Colon (tissue), 2 donors: ENCODE measurements around the gene FRY.

ENCODE experiments used
- FAIRE-seq: peaks from 2 replicates; lab custom pipeline; 2012; peaks lifted over from hg19 to GRCh38; lab: Jason Lieb, UNC
- donor health status: control.
- donor health status: control.

Gene FRY

DNA sequence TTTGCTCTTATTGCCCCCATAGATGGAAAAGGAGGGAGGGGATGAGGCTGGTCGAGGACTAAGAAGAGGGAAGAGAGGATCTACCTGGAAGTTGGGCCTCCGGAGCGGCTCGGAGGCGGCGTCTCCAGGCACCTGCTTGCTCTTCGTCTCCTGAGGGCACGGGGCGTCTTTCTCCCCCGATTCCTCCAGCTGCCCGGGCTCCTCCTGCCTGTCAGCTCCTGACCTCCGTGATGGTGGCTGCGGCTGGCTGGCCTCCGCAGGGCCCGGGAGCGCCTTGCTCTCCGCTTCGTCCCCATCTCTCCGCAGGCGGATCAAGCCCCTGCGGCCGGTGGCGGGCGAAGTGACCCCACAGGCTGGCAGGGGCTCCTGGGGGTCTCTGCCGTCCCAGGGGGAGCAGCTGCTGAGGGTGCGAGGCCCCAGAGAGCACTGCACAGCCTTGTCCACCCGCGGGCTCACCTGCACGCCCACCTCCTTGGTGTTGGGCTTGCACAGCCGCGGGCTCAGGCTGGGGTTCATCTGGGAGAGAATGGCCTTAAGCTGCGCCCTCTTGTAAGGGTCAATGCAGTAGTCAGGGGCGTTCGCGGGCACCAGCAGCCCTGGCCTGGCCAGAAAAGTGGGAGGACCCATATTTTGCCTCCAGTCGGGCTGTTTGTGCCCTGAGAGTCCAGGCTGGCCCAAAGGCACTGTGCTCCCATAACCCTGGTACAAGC, 279.8 kb downstream of the FRY start:
- no peak for FAIRE-seq

DNA sequence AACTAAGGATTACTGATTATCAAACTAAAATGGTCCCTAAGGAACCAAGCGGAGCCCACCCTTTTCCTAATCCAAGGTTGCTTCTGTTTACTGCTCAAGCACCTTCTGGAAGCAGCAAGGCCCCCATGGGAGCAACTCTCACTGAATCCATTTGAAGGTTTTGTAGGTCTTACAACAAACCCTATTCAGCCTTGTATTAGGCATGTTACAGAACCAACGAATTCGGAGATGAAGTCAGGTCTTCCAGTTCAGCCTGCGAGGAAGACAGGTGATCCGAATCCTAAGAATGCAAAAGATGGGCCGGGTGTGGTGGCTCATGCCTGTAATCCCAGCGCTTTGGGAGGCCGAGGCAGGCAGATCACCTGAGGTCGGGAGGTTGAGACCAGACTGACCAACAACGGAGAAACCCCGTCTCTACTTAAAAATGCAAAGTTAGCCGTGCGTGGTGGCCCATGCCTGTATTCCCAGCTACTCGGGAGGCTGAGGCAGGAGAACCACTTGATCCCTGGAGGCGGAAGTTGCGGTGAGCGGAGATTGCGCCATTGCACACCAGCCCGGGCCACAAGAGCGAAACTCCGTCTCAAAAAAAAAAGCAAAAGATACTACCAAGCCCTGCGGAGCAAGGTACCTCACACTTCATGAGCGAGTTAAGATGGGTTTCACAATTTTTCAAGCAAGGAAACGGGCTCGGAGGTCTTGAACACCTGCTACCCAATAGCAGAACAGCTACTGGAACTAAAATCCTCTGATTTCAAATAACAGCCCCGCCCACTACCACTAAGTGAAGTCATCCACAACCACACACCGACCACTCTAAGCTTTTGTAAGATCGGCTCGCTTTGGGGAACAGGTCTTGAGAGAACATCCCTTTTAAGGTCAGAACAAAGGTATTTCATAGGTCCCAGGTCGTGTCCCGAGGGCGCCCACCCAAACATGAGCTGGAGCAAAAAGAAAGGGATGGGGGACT, 283.0 kb downstream of the FRY start:
- FAIRE-seq, result no peak

DNA sequence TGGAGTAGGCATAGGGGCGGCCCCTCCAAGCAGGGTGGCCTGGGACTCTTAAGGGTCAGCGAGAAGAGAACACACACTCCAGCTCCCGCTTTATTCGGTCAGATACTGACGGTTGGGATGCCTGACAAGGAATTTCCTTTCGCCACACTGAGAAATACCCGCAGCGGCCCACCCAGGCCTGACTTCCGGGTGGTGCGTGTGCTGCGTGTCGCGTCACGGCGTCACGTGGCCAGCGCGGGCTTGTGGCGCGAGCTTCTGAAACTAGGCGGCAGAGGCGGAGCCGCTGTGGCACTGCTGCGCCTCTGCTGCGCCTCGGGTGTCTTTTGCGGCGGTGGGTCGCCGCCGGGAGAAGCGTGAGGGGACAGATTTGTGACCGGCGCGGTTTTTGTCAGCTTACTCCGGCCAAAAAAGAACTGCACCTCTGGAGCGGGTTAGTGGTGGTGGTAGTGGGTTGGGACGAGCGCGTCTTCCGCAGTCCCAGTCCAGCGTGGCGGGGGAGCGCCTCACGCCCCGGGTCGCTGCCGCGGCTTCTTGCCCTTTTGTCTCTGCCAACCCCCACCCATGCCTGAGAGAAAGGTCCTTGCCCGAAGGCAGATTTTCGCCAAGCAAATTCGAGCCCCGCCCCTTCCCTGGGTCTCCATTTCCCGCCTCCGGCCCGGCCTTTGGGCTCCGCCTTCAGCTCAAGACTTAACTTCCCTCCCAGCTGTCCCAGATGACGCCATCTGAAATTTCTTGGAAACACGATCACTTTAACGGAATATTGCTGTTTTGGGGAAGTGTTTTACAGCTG, 283.9 kb downstream of the FRY start, which contains the start of the genes BRCA2 and ZAR1L:
BRCA2 (plus strand) TSS at position 271 of the 790 bp plus-strand sequence. CDS start 953 bp downstream, outside the sequence.
ZAR1L (minus strand) TSS at position 126 of the 790 bp plus-strand sequence. CDS start 3,438 bp downstream, outside the sequence.
- FAIRE-seq, result no peak

DNA sequence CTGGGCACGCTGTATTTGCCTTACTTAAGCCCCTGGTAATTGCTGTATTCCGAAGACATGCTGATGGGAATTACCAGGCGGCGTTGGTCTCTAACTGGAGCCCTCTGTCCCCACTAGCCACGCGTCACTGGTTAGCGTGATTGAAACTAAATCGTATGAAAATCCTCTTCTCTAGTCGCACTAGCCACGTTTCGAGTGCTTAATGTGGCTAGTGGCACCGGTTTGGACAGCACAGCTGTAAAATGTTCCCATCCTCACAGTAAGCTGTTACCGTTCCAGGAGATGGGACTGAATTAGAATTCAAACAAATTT, 284.4 kb downstream of the FRY start:
- no peak for FAIRE-seq

DNA sequence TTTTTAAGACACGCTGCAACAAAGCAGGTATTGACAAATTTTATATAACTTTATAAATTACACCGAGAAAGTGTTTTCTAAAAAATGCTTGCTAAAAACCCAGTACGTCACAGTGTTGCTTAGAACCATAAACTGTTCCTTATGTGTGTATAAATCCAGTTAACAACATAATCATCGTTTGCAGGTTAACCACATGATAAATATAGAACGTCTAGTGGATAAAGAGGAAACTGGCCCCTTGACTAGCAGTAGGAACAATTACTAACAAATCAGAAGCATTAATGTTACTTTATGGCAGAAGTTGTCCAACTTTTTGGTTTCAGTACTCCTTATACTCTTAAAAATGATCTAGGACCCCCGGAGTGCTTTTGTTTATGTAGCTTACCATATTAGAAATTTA, 284.9 kb downstream of the FRY start:
- FAIRE-seq, result no peak

DNA sequence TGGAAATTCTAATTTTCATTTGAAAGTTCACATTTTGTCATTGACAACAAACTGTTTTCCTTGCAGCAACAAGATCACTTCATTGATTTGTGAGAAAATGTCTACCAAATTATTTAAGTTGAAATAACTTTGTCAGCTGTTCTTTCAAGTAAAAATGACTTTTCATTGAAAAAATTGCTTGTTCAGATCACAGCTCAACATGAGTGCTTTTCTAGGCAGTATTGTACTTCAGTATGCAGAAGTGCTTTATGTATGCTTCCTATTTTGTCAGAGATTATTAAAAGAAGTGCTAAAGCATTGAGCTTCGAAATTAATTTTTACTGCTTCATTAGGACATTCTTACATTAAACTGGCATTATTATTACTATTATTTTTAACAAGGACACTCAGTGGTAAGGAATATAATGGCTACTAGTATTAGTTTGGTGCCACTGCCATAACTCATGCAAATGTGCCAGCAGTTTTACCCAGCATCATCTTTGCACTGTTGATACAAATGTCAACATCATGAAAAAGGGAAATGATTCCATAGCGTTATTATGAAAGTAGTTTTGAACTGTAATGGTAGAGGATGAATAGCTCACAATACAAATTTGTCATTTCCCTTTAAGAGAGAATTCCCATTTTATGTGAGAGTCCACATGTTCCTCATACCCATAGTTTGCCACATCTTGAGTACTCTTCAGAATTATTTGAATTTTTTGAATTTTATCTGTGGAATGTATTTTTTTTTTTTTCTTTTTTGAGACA, 286.3 kb downstream of the FRY start:
- no peak for FAIRE-seq

DNA sequence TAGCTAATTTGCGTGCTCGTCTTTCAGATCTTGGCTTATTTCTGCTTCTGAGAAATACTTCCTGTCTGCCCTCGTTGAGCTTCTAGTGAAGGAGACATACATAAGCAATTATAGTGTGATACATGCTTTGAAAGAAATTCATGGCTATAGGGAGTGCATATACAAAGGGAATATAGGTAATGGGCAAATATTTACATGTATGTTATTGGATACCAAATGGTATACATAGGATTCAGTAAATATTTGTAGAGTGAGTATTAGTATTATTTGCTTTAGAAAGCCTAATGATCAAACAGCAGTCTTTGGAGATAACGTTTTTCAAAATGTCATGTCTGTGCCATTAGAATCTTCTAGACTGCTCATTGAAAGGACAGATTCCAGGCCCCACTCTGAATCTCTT, 289.0 kb downstream of the FRY start:
- FAIRE-seq, result no peak

DNA sequence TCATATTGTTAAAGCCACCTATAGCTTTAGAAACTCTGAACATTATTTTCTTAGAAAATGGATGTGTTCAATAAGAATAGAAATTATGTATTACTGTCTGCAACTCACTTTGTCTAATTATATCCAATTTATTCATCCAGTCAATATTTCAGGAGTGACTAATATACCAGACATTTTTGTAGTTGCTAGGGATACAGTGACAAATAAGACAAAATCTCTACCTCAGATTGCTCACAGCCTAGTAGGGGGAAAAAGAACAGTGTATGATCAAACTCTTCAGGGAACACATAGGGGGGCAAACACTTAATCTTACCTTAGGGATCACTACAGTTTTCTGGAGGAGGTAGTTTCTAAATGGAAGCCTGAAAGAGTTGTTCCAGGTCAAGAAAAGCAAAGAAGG, 292.3 kb downstream of the FRY start:
- no peak for FAIRE-seq

DNA sequence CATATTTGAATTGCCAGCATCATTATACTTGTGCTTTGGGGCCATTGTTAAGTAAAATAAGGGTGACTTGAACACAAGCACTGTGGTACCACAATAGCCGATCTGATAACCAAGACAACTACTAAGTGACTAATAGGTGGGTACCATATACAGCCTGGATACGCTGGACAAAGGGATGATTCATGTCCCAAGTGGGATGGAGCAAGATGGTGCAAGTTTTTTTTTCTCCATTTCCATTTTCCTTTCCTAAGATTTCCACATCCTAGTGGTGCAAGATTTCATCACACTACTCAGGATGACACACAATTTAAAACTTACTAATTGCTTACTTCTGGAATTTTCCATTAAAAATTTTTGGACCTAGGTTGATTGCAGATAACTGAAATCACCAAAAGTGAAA, 298.9 kb downstream of the FRY start:
- FAIRE-seq, result no peak

DNA sequence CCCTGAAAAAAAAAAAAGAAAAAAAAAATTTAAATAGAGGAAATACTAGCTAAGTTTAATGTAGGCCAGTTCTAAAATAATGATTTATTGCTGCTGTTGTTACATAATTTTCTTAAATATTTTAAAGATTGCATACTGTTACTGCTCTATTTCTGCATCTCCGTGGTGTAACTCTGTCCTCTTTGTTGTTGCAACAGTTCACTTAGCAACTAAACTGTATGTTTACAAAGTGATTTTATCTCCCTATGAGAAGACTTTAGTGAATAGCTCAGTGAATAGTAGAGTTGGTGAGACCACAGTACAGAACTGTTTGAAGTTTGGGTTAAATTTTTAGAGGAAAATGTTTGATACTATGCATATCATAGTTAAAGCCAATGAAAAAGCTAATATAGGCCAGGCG, 303.1 kb downstream of the FRY start:
- FAIRE-seq, result no peak

DNA sequence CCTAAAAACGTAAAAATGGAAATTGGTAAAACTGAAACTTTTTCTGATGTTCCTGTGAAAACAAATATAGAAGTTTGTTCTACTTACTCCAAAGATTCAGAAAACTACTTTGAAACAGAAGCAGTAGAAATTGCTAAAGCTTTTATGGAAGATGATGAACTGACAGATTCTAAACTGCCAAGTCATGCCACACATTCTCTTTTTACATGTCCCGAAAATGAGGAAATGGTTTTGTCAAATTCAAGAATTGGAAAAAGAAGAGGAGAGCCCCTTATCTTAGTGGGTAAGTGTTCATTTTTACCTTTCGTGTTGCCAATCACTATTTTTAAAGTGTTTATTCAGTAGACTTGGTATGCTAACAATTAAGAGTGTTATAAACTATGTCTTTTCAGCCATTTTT, 309.3 kb downstream of the FRY start:
- no peak for FAIRE-seq

DNA sequence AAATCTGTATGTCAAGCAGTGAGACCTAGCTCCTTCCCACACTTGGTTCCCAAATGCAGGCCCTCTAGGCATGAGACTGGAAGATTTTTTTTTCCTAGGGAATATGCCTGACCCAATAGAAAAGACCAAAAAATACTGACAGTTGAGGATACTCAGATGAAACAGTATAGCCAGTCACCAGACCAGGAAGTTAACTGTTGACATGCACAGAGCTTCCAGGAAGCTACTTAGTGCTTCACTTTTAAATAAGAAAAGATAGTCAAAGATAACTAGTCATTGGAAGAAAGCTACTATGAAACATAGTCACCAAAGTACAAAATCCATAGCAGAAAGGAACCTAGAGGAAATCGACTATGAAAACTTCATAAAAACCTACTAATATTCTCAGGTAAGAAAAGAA, 316.1 kb downstream of the FRY start:
- no peak for FAIRE-seq
